Measurements from ENCODE around the gene OGFOD3. TPM values are rescaled to one million over a fixed set of nuclear protein-coding genes. Genes with fewer than 3 reads are reported as not detected.
"Not testable (repeated sequence)": the region's sequence is repeated elsewhere in the genome, so short reads cannot be mapped to it uniquely, and the experiment has no call there.

Gene OGFOD3
- total and polyA plus RNA-seq, 2 donors from 2014 or later, result 27.8 to 36.1 TPM

GRCh38 chr17:82414548-82415281, 3.7 kb downstream of the OGFOD3 start:
- Histone ChIP-seq H3K27ac (ENCODE audit: low read depth in 2 of 2, low read length in 2 of 2) (no peak overlapping the region), H3K9ac (ENCODE audit: low read length in 3 of 3) (no peak overlapping the region), H3K9me3 (ENCODE audit: control insufficient read depth in 2 of 3, insufficient read depth in 1 of 3, low read length in 3 of 3) (no peaks in the 10 kb centered on the region), H3K27me3 (ENCODE audit: control insufficient read depth, insufficient read depth, low read length) (no peaks in the 10 kb centered on the region), H3K4me3 (ENCODE audit: low read length in 3 of 3) (no peak overlapping the region), H3K4me1 (ENCODE audit: control insufficient read depth in 2 of 3, insufficient read depth in 2 of 3, low read depth in 1 of 3, low read length in 3 of 3) (peaks cover 0 to 9% (median 2%) of the 10 kb centered on the region in 3 donors), H3K36me3 (ENCODE audit: control insufficient read depth in 2 of 3, insufficient read depth in 3 of 3, low read length in 3 of 3) (no peaks in the 10 kb centered on the region)
- peak; percentile 26 for TF ChIP-seq CTCF (IDR thresholded peaks at IDR 0.05; ENCODE audit: borderline replicate concordance, extremely low read depth, insufficient read depth)
- no peak for FAIRE-seq
- peak; percentile 88 to 92 (median 89) for DNase-seq
- intact Hi-C loops (cut with DNase I), result no loop called here

DNA sequence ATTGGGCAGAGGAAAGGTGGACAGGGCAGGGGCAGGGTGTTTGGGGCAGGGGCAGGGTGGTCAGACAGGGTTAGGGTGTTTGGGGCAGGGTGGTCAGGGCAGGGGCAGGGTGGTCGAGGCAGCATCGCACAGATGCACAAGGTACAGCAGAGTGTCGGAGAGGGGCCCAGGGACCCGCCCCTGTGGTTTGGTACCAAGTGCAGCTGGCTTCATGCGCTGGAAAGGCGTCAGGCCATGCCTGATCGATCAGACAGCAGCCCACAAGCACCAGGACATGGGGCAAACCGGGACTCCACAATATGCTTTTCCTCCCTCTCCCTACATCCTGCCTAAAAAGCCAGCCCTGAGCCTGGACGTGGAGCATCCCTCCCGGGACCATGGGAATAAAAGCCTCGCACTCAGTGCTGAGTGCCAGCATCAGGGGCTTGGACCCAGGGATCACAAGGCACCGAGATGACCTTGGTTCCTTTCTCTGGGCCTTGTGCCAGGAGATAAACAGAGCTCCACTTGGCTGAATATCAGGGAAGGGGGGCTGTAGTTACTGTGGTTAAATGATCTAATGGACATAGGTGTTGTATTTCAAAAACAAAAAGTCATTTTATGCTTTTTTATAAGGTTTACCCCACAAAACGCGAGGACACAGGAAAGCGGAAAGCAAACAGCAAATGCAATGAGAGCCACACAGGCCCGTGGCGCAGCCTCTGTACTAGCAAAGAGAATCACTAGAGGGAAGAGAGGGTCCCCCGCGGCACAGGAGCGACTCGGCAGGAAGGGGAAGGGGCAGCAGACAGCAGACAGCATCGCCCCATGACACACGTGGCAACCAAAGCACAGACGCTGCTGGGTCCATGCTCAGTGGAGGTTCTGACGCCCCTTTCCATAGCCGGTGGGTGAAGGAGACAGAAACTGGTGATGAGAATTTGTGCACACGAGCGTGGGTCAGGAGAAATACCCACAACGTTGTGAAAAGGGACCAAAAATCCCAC, 5.6 kb downstream of the OGFOD3 start:
- Histone ChIP-seq H3K4me3 (ENCODE audit: low read length in 3 of 3) (no peak overlapping the region), H3K27me3 (ENCODE audit: control insufficient read depth, insufficient read depth, low read length) (no peaks in the 10 kb centered on the region), H3K36me3 (ENCODE audit: control insufficient read depth in 2 of 3, insufficient read depth in 3 of 3, low read length in 3 of 3) (peaks cover 0 to 4% (median 0%) of the 10 kb centered on the region in 3 donors), H3K27ac (ENCODE audit: low read depth in 2 of 2, low read length in 2 of 2) (no peak overlapping the region), H3K4me1 (ENCODE audit: control insufficient read depth in 2 of 3, insufficient read depth in 2 of 3, low read depth in 1 of 3, low read length in 3 of 3) (peaks cover 0 to 3% (median 2%) of the 10 kb centered on the region in 3 donors), H3K9ac (ENCODE audit: low read length in 3 of 3) (no peak overlapping the region), H3K9me3 (ENCODE audit: control insufficient read depth in 2 of 3, insufficient read depth in 1 of 3, low read length in 3 of 3) (no peaks in the 10 kb centered on the region)
- FAIRE-seq (no peak), DNase-seq (peak in 1 of 5 donors; percentile 48)
- intact Hi-C loops (cut with DNase I), result no loop called here
- no peak for TF ChIP-seq CTCF (IDR thresholded peaks at IDR 0.05; ENCODE audit: borderline replicate concordance, extremely low read depth, insufficient read depth)

DNA sequence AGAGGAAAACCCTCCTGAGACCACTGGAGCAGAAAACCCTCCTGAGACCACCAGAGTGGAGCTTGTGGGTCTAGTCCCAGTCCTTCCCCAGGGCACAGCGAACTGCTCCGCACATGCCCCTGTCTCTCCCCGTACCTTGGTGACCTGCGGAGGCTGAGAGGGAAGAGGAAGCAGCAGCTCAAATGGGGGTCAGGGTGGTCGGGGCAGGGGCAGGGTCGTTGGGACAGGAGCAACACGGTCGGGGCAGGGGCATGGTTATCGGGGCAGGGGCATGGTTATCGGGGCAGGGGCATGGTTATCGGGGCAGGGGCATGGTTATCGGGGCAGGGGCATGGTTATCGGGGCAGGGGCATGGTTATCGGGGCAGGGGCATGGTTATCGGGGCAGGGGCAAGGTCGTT, 6.3 kb downstream of the OGFOD3 start:
- FAIRE-seq; H3K27ac ChIP-seq (ENCODE audit: low read depth in 2 of 2, low read length in 2 of 2); DNase-seq; H3K9me3 ChIP-seq (ENCODE audit: control insufficient read depth in 2 of 3, insufficient read depth in 1 of 3, low read length in 3 of 3); H3K27me3 ChIP-seq (ENCODE audit: control insufficient read depth, insufficient read depth, low read length); H3K9ac ChIP-seq (ENCODE audit: low read length in 3 of 3); intact Hi-C loops (cut with DNase I); H3K36me3 ChIP-seq (ENCODE audit: control insufficient read depth in 2 of 3, insufficient read depth in 3 of 3, low read length in 3 of 3); H3K4me3 ChIP-seq (ENCODE audit: low read length in 3 of 3); H3K4me1 ChIP-seq (ENCODE audit: control insufficient read depth in 2 of 3, insufficient read depth in 2 of 3, low read depth in 1 of 3, low read length in 3 of 3): not testable (repeated sequence)
